Esophagus muscularis mucosa (tissue), 3 donors: ENCODE results near the gene SPATA3.

Experiments
- CTCF ChIP-seq, 3 experiments: fragments of 200-600 bp in 2 of 3; fragments of 450-650 bp in 1 of 3; sonication (generic) in 2 of 3; IDR thresholded peaks; one replicate each; pipeline ENCODE4 v1.5.1; 2017 to 2019; ENCODE audit warnings: antibody characterized with exemption in 3 of 3, mild to moderate bottlenecking in 2 of 3, moderate library complexity in 1 of 3
- POLR2A ChIP-seq: fragments of 450-650 bp; IDR thresholded peaks from one replicate; pipeline ENCODE4 v1.6.1; 2017; ENCODE audit warnings: antibody characterized with exemption, moderate library complexity, mild to moderate bottlenecking, low read depth

GRCh38 chr2:230982528-230982927, 13.4 kb upstream of the SPATA3 start:
- TF ChIP-seq CTCF (IDR thresholded peaks at IDR 0.05) (no peak), POLR2A (no peak)
